GM10266 (cell line): ENCODE measurements around the gene GIPC1.
"Not testable (repeated sequence)": the region's sequence is repeated elsewhere in the genome, so short reads cannot be mapped to it uniquely, and the experiment has no call there.

ENCODE experiments used
- DNase-seq: peaks from one replicate; pipeline ENCODE4 v3.0.0; 2012; ENCODE audit errors: extremely low spot score
- TF ChIP-seq, protein P1 (sequence below): IDR thresholded peaks from 2 replicates; pipeline ENCODE4 v1.5.1; 2012; ENCODE audit warnings: mild to moderate bottlenecking, low read depth; ENCODE audit not compliant: control insufficient read depth, insufficient read depth; ENCODE audit errors: missing control alignments

The GIPC1 gene

DNA sequence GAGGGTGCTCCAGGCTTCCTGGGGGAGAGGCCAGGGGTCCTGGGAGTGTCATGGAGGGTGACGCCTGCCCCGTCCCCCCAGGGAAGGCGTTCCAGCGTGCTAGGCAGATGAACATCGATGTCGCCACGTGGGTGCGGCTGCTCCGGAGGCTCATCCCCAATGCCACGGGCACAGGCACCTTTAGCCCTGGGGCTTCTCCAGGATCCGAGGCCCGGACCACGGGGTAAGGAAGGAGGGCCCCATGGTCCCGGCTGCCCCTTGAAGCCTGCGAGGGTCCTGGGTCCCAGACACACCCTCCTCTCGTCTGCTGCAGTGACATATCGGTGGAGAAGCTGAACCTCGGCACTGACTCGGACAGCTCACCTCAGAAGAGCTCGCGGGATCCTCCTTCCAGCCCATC, 32.2 kb downstream of the GIPC1 start:
- DNase-seq, result no peak

DNA sequence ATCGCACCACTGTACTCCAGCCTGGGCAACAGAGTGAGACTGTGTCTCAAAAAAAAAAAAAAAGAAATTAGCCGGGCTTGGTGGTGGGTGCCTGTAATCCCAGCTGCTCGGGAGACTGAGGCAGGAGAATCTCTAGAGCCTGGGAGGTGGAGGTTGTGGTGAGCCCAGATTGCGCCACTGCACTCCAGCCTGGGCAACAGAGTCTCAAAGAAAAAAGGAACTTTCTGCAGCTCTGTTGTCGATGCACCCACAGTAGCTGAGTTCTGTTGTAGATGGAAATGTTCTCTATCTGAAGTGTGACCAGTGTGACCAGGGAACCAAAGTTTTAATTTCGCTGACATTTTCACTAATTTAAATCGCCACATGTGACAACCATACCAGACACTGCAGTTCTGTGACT, 33.5 kb downstream of the GIPC1 start:
- DNase-seq, result not testable (repeated sequence)

More for the DNA sequence above, 32.2 kb downstream of the GIPC1 start:
- TF ChIP-seq, protein P1, sequence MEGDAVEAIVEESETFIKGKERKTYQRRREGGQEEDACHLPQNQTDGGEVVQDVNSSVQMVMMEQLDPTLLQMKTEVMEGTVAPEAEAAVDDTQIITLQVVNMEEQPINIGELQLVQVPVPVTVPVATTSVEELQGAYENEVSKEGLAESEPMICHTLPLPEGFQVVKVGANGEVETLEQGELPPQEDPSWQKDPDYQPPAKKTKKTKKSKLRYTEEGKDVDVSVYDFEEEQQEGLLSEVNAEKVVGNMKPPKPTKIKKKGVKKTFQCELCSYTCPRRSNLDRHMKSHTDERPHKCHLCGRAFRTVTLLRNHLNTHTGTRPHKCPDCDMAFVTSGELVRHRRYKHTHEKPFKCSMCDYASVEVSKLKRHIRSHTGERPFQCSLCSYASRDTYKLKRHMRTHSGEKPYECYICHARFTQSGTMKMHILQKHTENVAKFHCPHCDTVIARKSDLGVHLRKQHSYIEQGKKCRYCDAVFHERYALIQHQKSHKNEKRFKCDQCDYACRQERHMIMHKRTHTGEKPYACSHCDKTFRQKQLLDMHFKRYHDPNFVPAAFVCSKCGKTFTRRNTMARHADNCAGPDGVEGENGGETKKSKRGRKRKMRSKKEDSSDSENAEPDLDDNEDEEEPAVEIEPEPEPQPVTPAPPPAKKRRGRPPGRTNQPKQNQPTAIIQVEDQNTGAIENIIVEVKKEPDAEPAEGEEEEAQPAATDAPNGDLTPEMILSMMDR, result no peak

DNA sequence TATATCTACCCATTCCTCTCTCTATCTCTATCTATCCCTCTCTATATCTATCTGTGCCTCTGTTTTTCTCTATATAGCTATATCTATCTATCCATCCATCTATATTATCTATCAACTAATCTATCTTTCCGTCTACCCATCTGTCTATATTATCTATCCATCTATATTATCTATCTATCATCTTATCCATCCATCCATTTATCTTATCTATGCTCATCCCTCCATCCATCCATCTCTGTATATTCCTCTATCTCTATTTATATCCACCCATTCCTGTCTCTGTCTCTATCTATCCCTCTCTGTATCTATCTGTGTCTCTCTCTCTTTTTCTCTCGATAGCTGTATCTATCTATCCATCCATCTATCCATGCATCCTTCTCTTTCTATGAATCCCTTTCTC, 35.0 kb downstream of the GIPC1 start:
- TF ChIP-seq, protein P1, result no peak
- no peak for DNase-seq

DNA sequence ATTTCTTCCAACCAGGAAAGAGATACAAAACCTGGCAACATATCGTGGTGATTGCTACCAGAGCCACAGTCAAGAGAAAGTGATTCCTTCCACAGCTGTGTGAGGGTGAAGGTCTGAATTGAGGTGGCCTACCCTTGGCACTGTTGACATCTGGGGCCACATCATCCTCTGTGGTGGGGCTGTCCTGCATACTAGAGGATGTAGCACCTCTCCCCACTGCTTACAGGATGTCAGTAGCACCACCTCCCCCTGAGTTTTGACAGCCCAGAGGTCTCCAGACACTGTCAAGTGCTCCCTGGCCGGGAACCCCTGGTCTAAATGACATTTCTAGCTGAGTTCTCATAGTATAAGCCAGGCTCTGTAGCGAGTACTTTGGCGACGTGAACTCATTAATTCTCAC, 36.2 kb downstream of the GIPC1 start:
- no peak for DNase-seq
- TF ChIP-seq, protein P1, result no peak

DNA sequence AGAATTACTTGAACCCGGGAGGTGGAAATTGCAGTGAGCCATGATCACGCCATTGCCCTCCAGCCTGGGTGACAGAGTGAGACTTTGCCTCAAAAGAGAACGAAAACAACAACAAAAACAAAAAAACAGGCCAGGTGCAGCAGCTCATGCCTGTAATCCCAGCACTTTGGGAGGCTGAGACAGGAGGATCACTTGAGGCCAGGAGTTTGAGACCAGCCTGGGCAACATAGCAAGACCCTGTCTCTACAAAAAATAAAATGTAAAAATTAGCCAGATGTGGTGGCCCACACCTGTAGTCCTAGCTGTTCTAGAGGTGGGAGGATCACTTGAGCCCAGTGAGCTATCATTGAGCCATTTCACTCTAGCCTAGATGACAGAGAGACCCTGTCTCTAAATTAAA, 43.6 kb downstream of the GIPC1 start:
- DNase-seq, result not testable (repeated sequence)

DNA sequence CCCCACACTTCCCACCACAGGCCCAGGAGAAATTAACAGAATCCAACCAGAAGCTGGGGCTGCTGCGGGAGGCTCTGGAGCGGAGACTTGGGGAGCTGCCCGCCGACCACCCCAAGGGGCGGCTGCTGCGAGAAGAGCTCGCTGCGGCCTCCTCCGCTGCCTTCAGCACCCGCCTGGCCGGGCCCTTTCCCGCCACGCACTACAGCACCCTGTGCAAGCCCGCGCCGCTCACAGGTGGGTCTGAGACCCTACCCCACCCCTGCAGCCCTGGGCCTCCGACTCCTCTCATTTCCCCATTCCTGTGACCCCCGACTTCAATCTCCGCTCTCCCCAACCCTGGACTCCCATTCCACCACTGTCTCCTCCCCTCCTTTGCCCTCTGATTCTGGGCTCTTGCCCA, 45.1 kb downstream of the GIPC1 start:
- DNase-seq, result no peak
- TF ChIP-seq, protein P1, result no peak

DNA sequence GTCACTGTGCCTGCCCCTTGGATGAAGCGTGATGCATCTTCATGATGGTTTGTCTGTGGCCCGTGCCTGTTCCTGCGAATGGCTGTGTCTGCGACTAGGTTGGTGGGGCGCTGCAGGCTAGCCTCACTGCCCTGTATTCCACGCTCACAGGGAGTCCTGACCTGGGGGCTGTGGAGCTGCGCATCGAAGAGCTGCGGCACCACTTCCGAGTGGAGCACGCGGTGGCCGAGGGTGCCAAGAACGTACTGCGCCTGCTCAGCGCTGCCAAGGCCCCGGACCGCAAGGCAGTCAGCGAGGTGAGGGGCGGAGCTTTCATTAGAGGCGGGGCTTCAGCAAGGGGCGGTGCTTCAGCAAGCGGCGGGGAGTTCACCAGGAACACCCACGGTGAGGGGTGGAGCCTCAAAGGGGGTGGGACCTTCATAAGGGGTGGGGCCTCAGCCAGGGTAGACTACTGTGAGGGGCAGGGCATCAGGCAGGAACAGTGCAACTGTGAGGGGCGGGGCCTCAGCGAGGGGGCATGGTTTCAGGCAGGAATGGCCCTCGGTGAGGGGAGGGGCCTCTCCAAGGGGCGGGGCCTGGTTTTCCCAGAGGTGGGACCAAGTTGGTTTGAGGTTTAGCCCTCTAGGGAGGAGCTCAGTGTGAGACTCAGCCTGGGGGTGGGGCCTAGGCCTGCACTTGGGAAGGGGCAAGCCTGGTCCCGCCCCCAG, 45.6 kb downstream of the GIPC1 start:
- TF ChIP-seq, protein P1, result no peak
- peak; percentile 75 for DNase-seq

DNA sequence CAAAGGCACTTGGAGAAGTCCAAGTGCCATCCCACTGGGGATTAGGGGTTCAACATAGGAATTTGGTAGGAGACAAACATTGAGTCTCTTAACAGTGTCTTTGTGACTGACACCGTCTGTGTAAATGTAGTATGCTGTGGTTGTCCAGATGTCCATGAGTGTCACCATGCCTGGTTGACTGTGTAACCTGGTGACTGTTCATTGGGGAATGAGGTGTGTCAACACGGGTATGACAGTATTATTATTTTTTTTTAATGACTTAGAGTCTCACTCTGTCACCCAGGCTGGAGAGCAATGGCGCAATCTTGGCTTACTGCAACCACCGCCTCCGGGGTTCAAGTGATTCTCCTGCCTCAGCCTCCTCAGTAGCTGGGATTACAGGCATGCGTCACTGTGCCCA, 46.6 kb downstream of the GIPC1 start:
- TF ChIP-seq, protein P1, result no peak
- no peak for DNase-seq
